ENCODE results near the gene COA7. TPM values are rescaled to one million over a fixed set of nuclear protein-coding genes. Genes with fewer than 3 reads are reported as not detected.

COA7 gene
- total RNA-seq, 1 experiment from 2014 or later: 15.9 TPM

DNA sequence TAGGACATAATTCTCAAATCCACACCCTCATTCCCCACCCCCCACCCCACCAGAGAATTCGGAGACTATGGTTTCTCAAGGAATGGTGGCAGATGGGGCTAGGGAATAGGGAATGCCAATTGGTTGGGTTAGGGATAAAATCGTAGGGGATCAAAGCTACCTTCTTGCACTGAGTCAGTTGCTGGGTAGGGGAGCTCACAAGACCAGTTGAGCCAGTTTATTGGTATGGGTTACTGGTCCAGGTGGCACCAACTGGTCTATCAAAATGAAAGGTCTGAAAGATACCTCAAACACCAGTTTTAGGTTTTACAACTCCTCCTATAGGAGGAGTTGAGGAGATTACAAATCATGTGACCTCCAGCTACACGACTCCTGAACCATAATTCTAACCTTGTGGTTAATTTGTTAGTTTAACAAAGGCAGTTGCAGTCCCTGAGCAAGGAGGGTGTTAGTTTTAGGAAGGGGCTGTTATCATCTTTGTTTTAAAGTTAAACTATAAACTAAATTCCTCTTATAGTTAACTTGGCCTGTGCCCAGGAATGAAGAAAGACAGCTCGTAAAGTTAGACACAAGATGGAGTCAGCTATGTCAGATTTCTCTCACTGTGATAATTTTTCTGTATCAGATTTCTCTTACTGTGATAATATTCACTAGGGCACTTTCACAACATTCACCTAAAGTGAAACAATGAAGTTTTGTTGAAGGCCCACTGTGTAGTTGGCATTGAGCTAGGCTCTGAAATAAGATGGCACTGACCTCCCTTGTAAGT lies 62.6 kb downstream of the COA7 start:
- no peak for DNase-seq (ENCODE audit: low spot score)

Other genes starting within 250 kb of the COA7 start
- 16.4 and 25.3 TPM in 2 replicates for gene TUT4, start 145.3 kb downstream of the COA7 start, total RNA-seq (2014; rRNA removed; shearing (Covaris generic))
- gene GPX7, start 96.0 kb downstream of the COA7 start, total RNA-seq (2014; rRNA removed; shearing (Covaris generic)): 0.14 TPM in 1 of 2 replicates, not detected in the other
- gene SHISAL2A, start 65.2 kb downstream of the COA7 start, total RNA-seq (2014; rRNA removed; shearing (Covaris generic)): not detected in 2 replicates
- 23.9 and 24.9 TPM in 2 replicates for gene ZYG11B, start 28.1 kb upstream of the COA7 start, total RNA-seq (2014; rRNA removed; shearing (Covaris generic))
- gene ZYG11A, start 144.4 kb upstream of the COA7 start, total RNA-seq (2014; rRNA removed; shearing (Covaris generic)): 3.1 and 4.5 TPM in 2 replicates
- gene ECHDC2, start 223.4 kb upstream of the COA7 start, total RNA-seq (2014; rRNA removed; shearing (Covaris generic)): 7.3 and 13.3 TPM in 2 replicates
- 213 and 252 TPM in 2 replicates for gene SCP2, start 228.9 kb upstream of the COA7 start, total RNA-seq (2014; rRNA removed; shearing (Covaris generic))